Effector memory CD8-positive, alpha-beta T cell (primary cell): ENCODE results near the gene LRP11.
A peak's percentile ranks its signal among the peaks of the same experiment; 100 is the strongest.

Experiments
- ATAC-seq: fragments of 150-1000 bp; cut with Tn5 transposase; replicated peaks from 2 replicates; pipeline ENCODE4 v1.10.0; 2021; ENCODE audit warnings: mild to moderate bottlenecking, moderate library complexity
- DNase-seq, 3 experiments: peaks; one replicate each; pipeline ENCODE4 v3.0.0; 2021
- H3K27ac Mint-ChIP-seq, 2 donors: one replicate each; pipeline ENCODE4 v1.8.0; 2022; ENCODE audit warnings: mild to moderate bottlenecking in 2 of 2, mixed read lengths in 2 of 2, moderate library complexity in 2 of 2
- H3K27me3 Mint-ChIP-seq, 2 donors: one replicate each; pipeline ENCODE4 v1.8.0; 2022; ENCODE audit warnings: mixed read lengths in 2 of 2
- H3K36me3 Mint-ChIP-seq: one replicate; pipeline ENCODE4 v1.8.0; 2022; ENCODE audit warnings: mild to moderate bottlenecking, moderate library complexity, mixed read lengths; ENCODE audit not compliant: insufficient read depth
- H3K4me1 Mint-ChIP-seq, 2 donors: one replicate each; pipeline ENCODE4 v1.8.0; 2022; ENCODE audit warnings: low read depth in 2 of 2, mixed read lengths in 2 of 2
- H3K4me3 Mint-ChIP-seq, 2 donors: one replicate each; pipeline ENCODE4 v1.8.0; 2022; ENCODE audit warnings: mild to moderate bottlenecking in 2 of 2, mixed read lengths in 2 of 2, moderate library complexity in 2 of 2
- H3K9me3 Mint-ChIP-seq, 2 donors: one replicate each; pipeline ENCODE4 v1.8.0; 2022; ENCODE audit warnings: mixed read lengths in 2 of 2

LRP11 gene

GRCh38 chr6:149904661-149905370, 40.7 kb upstream of the LRP11 start:
- Mint-ChIP-seq H3K27me3 (peaks cover 17 to 39% of the 10 kb centered on the region in 2 donors), H3K4me1 (no peaks in the 10 kb centered on the region)
- ATAC-seq, result no peak

GRCh38 chr6:149903938-149904611, 39.9 kb upstream of the LRP11 start:
- Mint-ChIP-seq H3K9me3 (peaks cover 3 to 7% of the 10 kb centered on the region in 2 donors), H3K27me3 (peaks cover 17 to 42% of the 10 kb centered on the region in 2 donors), H3K4me3 (no peak overlapping the region), H3K36me3 (no peaks in the 10 kb centered on the region), H3K4me1 (no peaks in the 10 kb centered on the region), H3K27ac (no peak overlapping the region)
- DNase-seq (no peak), ATAC-seq (no peak)

More at GRCh38 chr6:149904661-149905370, 40.7 kb upstream of the LRP11 start:
- no peaks in the 10 kb centered on the region for H3K36me3 Mint-ChIP-seq
- H3K9me3 Mint-ChIP-seq, result peaks cover 3 to 7% of the 10 kb centered on the region in 2 donors
- DNase-seq, result no peak
- no peak overlapping the region for H3K27ac Mint-ChIP-seq
- H3K4me3 Mint-ChIP-seq, result no peak overlapping the region

GRCh38 chr6:149901444-149902140, 37.4 kb upstream of the LRP11 start:
- ATAC-seq, result no peak
- H3K36me3 Mint-ChIP-seq, result no peaks in the 10 kb centered on the region
- H3K4me1 Mint-ChIP-seq, result peaks cover 7 to 12% of the 10 kb centered on the region in 2 donors
- no peaks in the 10 kb centered on the region for H3K9me3 Mint-ChIP-seq
- no peak overlapping the region for H3K27ac Mint-ChIP-seq
- no peak overlapping the region for H3K4me3 Mint-ChIP-seq
- H3K27me3 Mint-ChIP-seq, result peaks cover 17 to 49% of the 10 kb centered on the region in 2 donors
- no peak for DNase-seq

DNA sequence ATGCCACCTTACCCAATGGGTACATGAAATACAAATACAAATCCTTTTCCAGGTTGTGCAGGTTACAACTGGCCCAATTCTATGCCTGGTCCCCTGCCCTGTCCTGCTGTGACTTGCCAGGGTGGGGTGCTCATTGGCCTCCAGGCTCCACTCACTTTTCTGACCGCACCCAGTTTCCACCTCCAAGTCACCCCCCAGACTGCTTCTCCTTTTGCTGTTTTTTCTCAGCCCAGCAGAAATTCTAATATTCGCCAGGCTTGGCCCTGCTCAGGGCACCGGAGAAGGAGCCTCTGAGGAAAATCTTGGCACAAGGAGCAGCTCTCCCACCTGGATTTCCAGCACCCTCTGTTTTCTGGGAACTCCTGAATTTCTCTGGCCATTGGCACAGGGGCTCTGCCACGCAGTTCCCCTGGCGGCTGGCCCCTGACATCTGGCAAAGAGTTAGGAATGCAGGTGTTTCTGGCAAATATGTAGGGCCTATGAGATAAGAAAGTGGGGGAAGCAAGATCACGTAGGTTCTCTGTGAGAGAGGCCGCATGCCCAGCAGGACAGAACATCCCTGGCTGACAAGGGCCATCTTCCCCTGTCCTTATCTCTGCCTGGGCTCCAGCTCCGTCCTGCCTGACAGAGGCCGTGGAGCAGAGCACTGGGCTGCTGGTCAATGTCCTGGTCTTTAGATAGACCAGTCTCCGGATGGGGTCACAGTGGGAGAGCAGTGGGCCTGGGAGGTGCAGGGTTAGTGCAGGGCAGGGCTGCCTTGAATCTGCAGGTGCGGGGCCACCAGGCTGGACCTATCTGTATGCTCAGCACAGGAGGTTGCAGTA, 36.7 kb upstream of the LRP11 start:
- H3K9me3 Mint-ChIP-seq, result no peaks in the 10 kb centered on the region
- DNase-seq, result no peak
- H3K27ac Mint-ChIP-seq, result peak overlapping the region in 1 of 2 donors; percentile 42
- no peak for ATAC-seq
- peaks cover 7 to 15% of the 10 kb centered on the region in 2 donors for H3K4me1 Mint-ChIP-seq
- H3K27me3 Mint-ChIP-seq, result peaks cover 17 to 49% of the 10 kb centered on the region in 2 donors
- no peaks in the 10 kb centered on the region for H3K36me3 Mint-ChIP-seq
- H3K4me3 Mint-ChIP-seq, result no peak overlapping the region

DNA sequence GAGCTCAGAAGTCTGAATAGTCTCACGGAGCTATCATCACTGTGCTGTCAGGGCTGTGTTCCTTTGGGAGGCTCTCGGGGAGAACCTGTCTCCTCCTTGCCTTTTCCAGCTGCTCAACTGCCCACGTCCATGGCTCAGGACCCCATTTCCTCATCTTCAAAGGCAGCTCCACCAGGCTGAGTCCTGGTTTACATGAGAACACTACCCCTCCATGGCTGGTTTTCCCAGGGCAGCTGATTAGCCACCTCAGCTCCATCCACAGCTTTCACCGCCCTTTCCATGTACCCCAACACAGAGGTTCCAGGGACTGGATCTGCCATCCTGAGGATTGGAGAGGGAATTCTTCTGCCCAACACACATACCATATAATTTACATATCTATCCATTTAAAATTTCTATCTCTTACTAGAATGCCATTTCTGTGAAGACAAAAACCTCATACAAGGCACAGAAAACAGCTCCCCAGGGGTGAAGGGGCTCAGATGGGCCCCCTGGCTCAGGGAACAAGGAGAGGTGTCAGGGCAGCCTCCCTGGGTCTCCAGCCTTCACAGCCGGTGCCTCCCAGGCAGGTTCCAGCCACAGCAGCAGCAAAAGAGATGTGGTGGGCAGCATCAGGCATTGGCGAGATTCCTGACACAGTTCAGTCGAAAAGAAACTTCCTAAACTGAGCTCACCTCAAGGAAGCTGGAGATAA, 35.9 kb upstream of the LRP11 start:
- H3K27ac Mint-ChIP-seq, result no peak overlapping the region
- DNase-seq (no peak), ATAC-seq (no peak)
- no peaks in the 10 kb centered on the region for H3K36me3 Mint-ChIP-seq
- H3K27me3 Mint-ChIP-seq, result peaks cover 15 to 43% of the 10 kb centered on the region in 2 donors
- H3K4me1 Mint-ChIP-seq, result peaks cover 7 to 16% of the 10 kb centered on the region in 2 donors
- H3K4me3 Mint-ChIP-seq, result no peak overlapping the region
- H3K9me3 Mint-ChIP-seq, result no peaks in the 10 kb centered on the region

DNA sequence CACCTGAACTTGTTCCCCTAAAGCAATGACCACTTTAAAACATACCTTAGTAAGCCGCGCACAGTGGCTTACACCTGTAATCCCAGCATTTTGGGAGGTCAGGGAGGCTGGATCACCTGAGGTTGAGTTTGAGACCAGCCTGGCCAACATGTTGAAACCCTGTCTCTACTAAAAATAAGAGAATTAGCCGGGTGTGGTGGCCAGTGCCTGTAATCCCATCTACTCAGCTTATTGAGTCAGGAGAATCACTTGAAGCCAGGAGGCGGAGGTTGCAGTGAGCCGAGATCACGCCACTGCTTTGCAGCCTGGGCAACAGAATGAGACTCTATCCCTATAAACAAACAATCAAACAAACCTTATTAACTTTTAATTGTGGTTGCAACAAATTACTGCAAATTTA, 35.3 kb upstream of the LRP11 start:
- no peak for ATAC-seq
- Mint-ChIP-seq H3K27ac (peak overlapping the region in 1 of 2 donors; percentile 18), H3K27me3 (peaks cover 15 to 43% of the 10 kb centered on the region in 2 donors)

DNA sequence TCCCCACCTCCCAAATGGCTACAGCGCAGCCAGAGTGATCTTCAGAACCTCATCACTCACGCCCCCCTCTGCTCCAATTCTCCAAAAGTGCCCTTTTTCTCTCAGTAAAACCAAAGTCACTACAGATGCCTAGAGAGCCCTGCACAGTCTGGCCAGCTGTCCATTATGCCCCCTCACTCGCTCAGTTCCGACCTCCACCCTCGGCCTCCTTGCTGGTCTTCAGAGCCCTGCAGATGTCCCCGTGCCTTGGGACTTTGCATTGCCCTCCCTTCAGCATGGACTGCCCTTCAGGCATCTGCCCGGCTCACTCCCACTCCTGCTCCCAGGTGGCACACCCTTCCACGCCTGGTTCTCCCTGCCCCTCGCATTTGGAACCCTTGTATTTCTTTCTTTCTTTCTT, 34.8 kb upstream of the LRP11 start:
- Mint-ChIP-seq H3K27ac (peak overlapping the region in 1 of 2 donors; percentile 18), H3K36me3 (no peaks in the 10 kb centered on the region), H3K9me3 (no peaks in the 10 kb centered on the region), H3K4me3 (no peak overlapping the region), H3K4me1 (peaks cover 7 to 16% of the 10 kb centered on the region in 2 donors), H3K27me3 (peaks cover 19 to 43% of the 10 kb centered on the region in 2 donors)
- DNase-seq (no peak), ATAC-seq (no peak)

More for the DNA sequence above, 35.3 kb upstream of the LRP11 start:
- Mint-ChIP-seq H3K4me3 (no peak overlapping the region), H3K4me1 (peaks cover 7 to 16% of the 10 kb centered on the region in 2 donors), H3K36me3 (no peaks in the 10 kb centered on the region), H3K9me3 (no peaks in the 10 kb centered on the region)
- no peak for DNase-seq

DNA sequence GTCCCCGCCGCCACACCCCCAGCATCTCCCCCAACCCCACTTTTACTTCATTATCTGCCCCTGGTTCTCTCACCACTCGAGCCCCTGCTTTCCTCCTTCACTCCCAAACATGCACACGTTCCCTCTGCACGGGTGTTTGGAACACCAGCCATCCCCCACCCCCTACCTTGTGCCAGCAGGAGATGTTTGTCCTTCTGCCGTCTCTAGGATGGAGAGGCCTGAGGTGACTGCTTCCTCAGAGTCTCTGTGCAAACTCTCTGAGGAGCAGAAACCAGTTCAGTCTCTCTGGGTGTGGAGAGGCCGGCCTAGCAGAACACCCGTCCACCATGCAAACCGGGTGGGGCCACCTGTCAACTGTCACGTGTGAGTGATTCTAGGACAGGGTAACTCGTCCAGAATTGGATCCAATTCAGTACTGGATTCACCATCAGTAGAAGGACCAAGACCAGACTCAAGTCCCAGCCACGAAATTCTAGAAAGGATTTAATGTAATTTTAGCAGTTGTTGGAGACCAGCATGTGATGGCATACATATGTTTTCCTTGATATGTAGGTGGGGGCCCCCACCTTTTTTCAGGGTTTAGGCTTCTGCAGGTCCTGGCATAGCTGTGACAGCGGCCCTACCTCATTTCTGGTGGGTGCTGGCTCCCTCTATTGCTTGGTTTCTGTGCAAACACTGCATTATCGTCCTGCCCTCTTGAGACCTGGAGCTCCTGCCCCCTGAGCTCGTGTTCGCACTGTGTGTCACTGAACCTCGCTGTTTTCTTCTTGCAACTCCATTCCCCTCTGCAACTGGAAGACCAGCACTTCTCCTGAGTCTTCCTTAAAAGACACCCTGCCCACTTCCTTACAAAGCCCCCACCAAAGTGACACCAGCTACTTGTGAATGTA, 33.9 kb upstream of the LRP11 start, which contains the start of gene RAET1E:
TSS of gene RAET1E (minus strand) at position 259 of the 890 bp plus-strand sequence. CDS start 7,212 bp downstream, outside the sequence.
- H3K27me3 Mint-ChIP-seq, result peaks cover 19 to 42% of the 10 kb centered on the region in 2 donors
- peaks cover 7 to 16% of the 10 kb centered on the region in 2 donors for H3K4me1 Mint-ChIP-seq
- peak within 1 kb of the TSS; percentile 58 to 60 for H3K4me3 Mint-ChIP-seq

GRCh38 chr6:149897015-149897697, 33.0 kb upstream of the LRP11 start:
- peaks cover 14 to 42% of the 10 kb centered on the region in 2 donors for H3K27me3 Mint-ChIP-seq
- ATAC-seq (no peak), DNase-seq (no peak)
- peak overlapping the region; percentile 58 to 60 for H3K4me3 Mint-ChIP-seq
- no peaks in the 10 kb centered on the region for H3K9me3 Mint-ChIP-seq
- H3K27ac Mint-ChIP-seq, result peak overlapping the region; percentile 14 to 49
- peaks cover 7 to 16% of the 10 kb centered on the region in 2 donors for H3K4me1 Mint-ChIP-seq
- no peaks in the 10 kb centered on the region for H3K36me3 Mint-ChIP-seq

More for the DNA sequence above, 33.9 kb upstream of the LRP11 start, which contains the start of gene RAET1E:
- DNase-seq, result no peak
- no peak for ATAC-seq
- Mint-ChIP-seq H3K36me3 (no peaks in the 10 kb centered on the region), H3K27ac (peak within 1 kb of the TSS; percentile 18 to 49), H3K9me3 (no peaks in the 10 kb centered on the region)

DNA sequence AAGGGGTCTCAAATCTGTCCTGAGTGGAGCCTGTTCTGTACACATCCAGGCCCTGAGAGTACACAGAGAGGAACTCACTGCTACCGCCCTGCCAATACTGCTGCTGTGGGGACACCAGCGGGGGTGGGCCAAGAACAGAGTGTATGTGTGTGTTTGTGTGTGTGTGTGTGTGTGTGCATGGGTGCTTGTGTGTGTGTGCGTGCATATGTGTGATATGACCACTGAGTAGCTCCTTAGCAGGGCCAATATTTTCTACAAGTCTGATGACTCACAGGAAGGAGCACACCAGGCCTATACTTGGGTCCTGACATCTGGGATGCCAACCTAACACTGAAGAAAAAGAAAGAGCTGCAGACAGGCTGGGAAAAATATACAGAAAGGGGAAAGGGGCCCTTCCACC, 32.3 kb upstream of the LRP11 start:
- peak overlapping the region in 1 of 2 donors; percentile 8 for H3K27ac Mint-ChIP-seq
- peak; percentile 26 for ATAC-seq

GRCh38 chr6:149895833-149896271, 31.7 kb upstream of the LRP11 start:
- H3K9me3 Mint-ChIP-seq, result no peaks in the 10 kb centered on the region
- DNase-seq, result peak in 2 of 3 experiments; percentile 20 to 27
- H3K27ac Mint-ChIP-seq, result no peak overlapping the region
- peak; percentile 93 for ATAC-seq
- H3K4me3 Mint-ChIP-seq, result peak overlapping the region in 1 of 2 donors; percentile 3
- H3K27me3 Mint-ChIP-seq, result peaks cover 11 to 40% of the 10 kb centered on the region in 2 donors
- H3K36me3 Mint-ChIP-seq, result no peaks in the 10 kb centered on the region
- H3K4me1 Mint-ChIP-seq, result peaks cover 7 to 16% of the 10 kb centered on the region in 2 donors

More for the DNA sequence above, 32.3 kb upstream of the LRP11 start:
- no peaks in the 10 kb centered on the region for H3K36me3 Mint-ChIP-seq
- H3K4me1 Mint-ChIP-seq, result peaks cover 7 to 16% of the 10 kb centered on the region in 2 donors
- no peaks in the 10 kb centered on the region for H3K9me3 Mint-ChIP-seq
- DNase-seq, result no peak
- H3K27me3 Mint-ChIP-seq, result peaks cover 11 to 37% of the 10 kb centered on the region in 2 donors
- H3K4me3 Mint-ChIP-seq, result peak overlapping the region; percentile 58 to 60
